Kidney epithelial cell (primary cell): ENCODE data around the gene TCL1A. TPM values are rescaled to one million over a fixed set of nuclear protein-coding genes. Genes with fewer than 3 reads are reported as not detected.

Experiments
- DNase-seq: peaks from one replicate; pipeline ENCODE4 v3.0.0-alpha.2; 2010; ENCODE audit warnings: low read depth
- H3K27me3 ChIP-seq: 2 replicates; pipeline ENCODE4 v1.6.0; 2011; ENCODE audit warnings: low read length; ENCODE audit not compliant: control insufficient read depth, insufficient read depth
- H3K36me3 ChIP-seq: 2 replicates; pipeline ENCODE4 v1.5.1; 2011; ENCODE audit warnings: low read length; ENCODE audit not compliant: control insufficient read depth, insufficient read depth
- H3K4me3 ChIP-seq: 2 replicates; pipeline ENCODE4 v1.5.1; 2011; ENCODE audit warnings: low read depth, mild to moderate bottlenecking, control low read depth, low read length
- CTCF ChIP-seq: IDR thresholded peaks from 2 replicates; pipeline ENCODE4 v1.5.1; 2011; ENCODE audit warnings: mild to moderate bottlenecking, moderate library complexity, low read length, control low read depth, inconsistent platforms; ENCODE audit not compliant: insufficient read depth, poor library complexity, severe bottlenecking
- total RNA-seq: library from RNA; depleted of rRNA; stranded (reverse); fragments of >200 nt; gene quantifications from 2 replicates; pipeline ENCODE4 v1.2.3, GENCODE V29; 2015

Gene TCL1A
- total RNA-seq, 1 donor from 2014 or later: not detected

GRCh38 chr14:95701846-95702221 lies 12.1 kb downstream of the TCL1A start:
- no peak overlapping the region for H3K4me3 ChIP-seq
- no peak for TF ChIP-seq CTCF
- no peaks in the 10 kb centered on the region for H3K36me3 ChIP-seq
- no peak for DNase-seq
- H3K27me3 ChIP-seq: no peaks in the 10 kb centered on the region

GRCh38 chr14:95700221-95700976 lies 13.5 kb downstream of the TCL1A start:
- Histone ChIP-seq H3K4me3 (no peak overlapping the region), H3K36me3 (no peaks in the 10 kb centered on the region), H3K27me3 (no peaks in the 10 kb centered on the region)
- DNase-seq: no peak
- TF ChIP-seq CTCF: no peak

- no peak for TF ChIP-seq CTCF
- H3K27me3 ChIP-seq: no peaks in the 10 kb centered on the region
- no peaks in the 10 kb centered on the region for H3K36me3 ChIP-seq
- no peak overlapping the region for H3K4me3 ChIP-seq
- no peak for DNase-seq
These were observed 14.5 kb downstream of the TCL1A start for GRCh38 chr14:95699412-95699811.

- DNase-seq: no peak
- no peaks in the 10 kb centered on the region for H3K27me3 ChIP-seq
- H3K36me3 ChIP-seq: no peaks in the 10 kb centered on the region
- TF ChIP-seq CTCF: no peak
- no peak overlapping the region for H3K4me3 ChIP-seq
These were observed 15.6 kb downstream of the TCL1A start for GRCh38 chr14:95698287-95698686.

- no peaks in the 10 kb centered on the region for H3K27me3 ChIP-seq
- H3K36me3 ChIP-seq: no peaks in the 10 kb centered on the region
- TF ChIP-seq CTCF: no peak
- DNase-seq: no peak
- no peak overlapping the region for H3K4me3 ChIP-seq
These were observed 16.2 kb downstream of the TCL1A start for GRCh38 chr14:95697764-95698163.

- H3K4me3 ChIP-seq: no peak overlapping the region
- no peaks in the 10 kb centered on the region for H3K36me3 ChIP-seq
- H3K27me3 ChIP-seq: no peaks in the 10 kb centered on the region
- no peak for DNase-seq
- TF ChIP-seq CTCF: no peak
These were observed 17.2 kb downstream of the TCL1A start for GRCh38 chr14:95696741-95697140.
